ENCODE measurements around the gene SYCP3.

The SYCP3 gene

DNA sequence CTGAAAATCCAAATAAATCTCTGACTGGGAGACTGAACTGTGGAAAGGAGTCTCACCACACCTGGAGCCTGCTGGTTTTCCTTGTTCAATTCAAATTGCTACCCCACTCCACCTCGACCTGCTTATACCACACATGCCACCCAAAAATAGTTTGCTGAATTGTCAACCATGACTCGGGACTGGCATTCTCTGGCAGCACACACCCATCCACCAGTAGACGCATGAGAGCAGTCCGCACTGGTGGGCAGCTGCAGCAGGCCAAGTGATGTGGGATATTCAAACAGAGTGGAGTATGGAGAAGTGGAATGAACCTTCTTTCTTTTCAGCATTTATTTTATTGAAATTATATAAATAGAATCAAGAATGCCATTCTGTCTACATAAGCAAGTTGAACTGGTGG, 38.7 kb upstream of the SYCP3 start:
- no peaks in the 10 kb centered on the region for H3K9me3 ChIP-seq (ENCODE audit: control insufficient read depth, insufficient read depth, low read length)
- peaks cover 2% of the 10 kb centered on the region for H3K4me1 ChIP-seq (ENCODE audit: control insufficient read depth, insufficient read depth, low read length)
- H3K4me3 ChIP-seq (ENCODE audit: low read length) = no peak overlapping the region
- H3K36me3 ChIP-seq (ENCODE audit: control insufficient read depth, insufficient read depth, low read length) = 0 out of 2 replicates have a peak, but pooled peaks cover 2% of the 10 kb centered on the region
- DNase-seq (ENCODE audit: low read depth, low spot score) = no peak
- no CpG with 5 or more reads among the region's 4 CpGs for WGBS (ENCODE audit: insufficient coverage, insufficient read length)
- H3K27me3 ChIP-seq (ENCODE audit: control insufficient read depth, insufficient read depth, low read length) = no peaks in the 10 kb centered on the region
- no peak overlapping the region for H3K27ac ChIP-seq (ENCODE audit: low read length)

DNA sequence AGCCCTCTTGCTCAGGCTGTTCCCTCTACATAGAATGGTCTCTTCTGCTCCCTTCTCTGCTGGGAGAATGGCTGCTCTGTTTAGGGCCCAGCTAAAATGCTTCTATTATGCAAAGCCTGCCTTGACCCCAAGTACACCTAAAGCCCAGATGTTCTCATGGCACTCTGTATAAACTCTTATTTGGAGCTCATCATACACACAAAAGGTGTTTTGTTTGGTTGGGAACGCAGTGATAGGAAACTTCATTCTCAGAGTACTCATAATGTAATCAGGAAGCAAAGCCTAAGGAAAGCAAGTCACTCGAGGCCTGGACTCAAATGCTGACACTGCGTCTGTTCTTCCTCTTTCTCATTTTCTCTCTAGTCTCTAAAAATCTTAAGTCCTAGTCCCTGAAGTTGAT, 38.2 kb upstream of the SYCP3 start:
- Histone ChIP-seq H3K9me3 (ENCODE audit: control insufficient read depth, insufficient read depth, low read length) (no peaks in the 10 kb centered on the region), H3K4me1 (ENCODE audit: control insufficient read depth, insufficient read depth, low read length) (no peaks in the 10 kb centered on the region), H3K27ac (ENCODE audit: low read length) (no peak overlapping the region), H3K36me3 (ENCODE audit: control insufficient read depth, insufficient read depth, low read length) (0 out of 2 replicates have a peak, but pooled peaks cover 2% of the 10 kb centered on the region), H3K4me3 (ENCODE audit: low read length) (no peak overlapping the region), H3K27me3 (ENCODE audit: control insufficient read depth, insufficient read depth, low read length) (no peaks in the 10 kb centered on the region)
- no peak for DNase-seq (ENCODE audit: low read depth, low spot score)
- no CpG with 5 or more reads among the region's 3 CpGs for WGBS (ENCODE audit: insufficient coverage, insufficient read length)

GRCh38 chr12:101775816-101776215, 36.6 kb upstream of the SYCP3 start:
- H3K4me1 ChIP-seq (ENCODE audit: control insufficient read depth, insufficient read depth, low read length) = no peaks in the 10 kb centered on the region
- no peak for DNase-seq (ENCODE audit: low read depth, low spot score)
- peaks cover 2% of the 10 kb centered on the region; the same call in 1 of the 2 replicates for H3K36me3 ChIP-seq (ENCODE audit: control insufficient read depth, insufficient read depth, low read length)
- H3K4me3 ChIP-seq (ENCODE audit: low read length) = no peak overlapping the region
- no peaks in the 10 kb centered on the region for H3K27me3 ChIP-seq (ENCODE audit: control insufficient read depth, insufficient read depth, low read length)
- H3K27ac ChIP-seq (ENCODE audit: low read length) = no peak overlapping the region
- no peaks in the 10 kb centered on the region for H3K9me3 ChIP-seq (ENCODE audit: control insufficient read depth, insufficient read depth, low read length)
- no CpG with 5 or more reads among the region's 2 CpGs for WGBS (ENCODE audit: insufficient coverage, insufficient read length)

DNA sequence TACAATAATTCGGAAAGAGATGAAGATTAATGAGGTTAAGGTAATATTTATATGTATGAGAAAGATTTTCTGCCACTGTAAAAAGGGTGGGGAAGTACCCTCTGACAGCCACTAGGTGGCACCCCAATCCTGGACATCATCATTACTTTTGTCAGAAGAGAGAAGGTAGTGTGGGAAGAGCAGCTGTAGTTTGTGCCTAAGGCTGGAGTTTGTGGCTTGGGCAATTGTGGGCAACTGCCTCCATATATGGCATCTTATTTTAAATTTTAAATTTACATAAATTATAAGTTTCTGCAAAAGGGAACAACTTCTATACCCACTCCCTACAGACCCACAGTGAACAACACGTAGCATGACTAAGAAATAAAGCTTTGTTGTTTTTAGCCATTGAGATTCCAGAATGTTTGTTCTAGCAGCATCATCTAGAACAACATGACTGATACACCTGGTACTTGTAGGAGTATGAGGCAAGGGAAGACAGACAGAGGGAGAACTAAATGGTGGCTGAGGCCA, 34.4 kb upstream of the SYCP3 start:
- H3K9me3 ChIP-seq (ENCODE audit: control insufficient read depth, insufficient read depth, low read length) = no peaks in the 10 kb centered on the region
- H3K27ac ChIP-seq (ENCODE audit: low read length) = no peak overlapping the region
- H3K36me3 ChIP-seq (ENCODE audit: control insufficient read depth, insufficient read depth, low read length) = peaks cover 8% of the 10 kb centered on the region; the same call in 1 of the 2 replicates
- no peaks in the 10 kb centered on the region for H3K27me3 ChIP-seq (ENCODE audit: control insufficient read depth, insufficient read depth, low read length)
- H3K4me3 ChIP-seq (ENCODE audit: low read length) = no peak overlapping the region
- WGBS (ENCODE audit: insufficient coverage, insufficient read length) = 100% methylated on average over 1 of the region's 2 CpGs
- DNase-seq (ENCODE audit: low read depth, low spot score) = peak; percentile 47
- no peaks in the 10 kb centered on the region for H3K4me1 ChIP-seq (ENCODE audit: control insufficient read depth, insufficient read depth, low read length)

- peaks cover 8% of the 10 kb centered on the region; the same call in 1 of the 2 replicates for H3K36me3 ChIP-seq (ENCODE audit: control insufficient read depth, insufficient read depth, low read length)
- no peak overlapping the region for H3K27ac ChIP-seq (ENCODE audit: low read length)
- WGBS (ENCODE audit: insufficient coverage, insufficient read length) = no CpG with 5 or more reads among the region's 5 CpGs
Measured at GRCh38 chr12:101772012-101772775, 32.9 kb upstream of the SYCP3 start.

GRCh38 chr12:101769865-101770264, 30.6 kb upstream of the SYCP3 start:
- DNase-seq (ENCODE audit: low read depth, low spot score) = no peak
- H3K4me1 ChIP-seq (ENCODE audit: control insufficient read depth, insufficient read depth, low read length) = no peaks in the 10 kb centered on the region
- H3K36me3 ChIP-seq (ENCODE audit: control insufficient read depth, insufficient read depth, low read length) = peaks cover 6% of the 10 kb centered on the region; the same call in 1 of the 2 replicates
- H3K4me3 ChIP-seq (ENCODE audit: low read length) = no peak overlapping the region
- WGBS (ENCODE audit: insufficient coverage, insufficient read length) = no CpG with 5 or more reads among the region's 5 CpGs
- H3K27ac ChIP-seq (ENCODE audit: low read length) = no peak overlapping the region
- no peaks in the 10 kb centered on the region for H3K27me3 ChIP-seq (ENCODE audit: control insufficient read depth, insufficient read depth, low read length)
- no peaks in the 10 kb centered on the region for H3K9me3 ChIP-seq (ENCODE audit: control insufficient read depth, insufficient read depth, low read length)

More at GRCh38 chr12:101772012-101772775, 32.9 kb upstream of the SYCP3 start:
- no peaks in the 10 kb centered on the region for H3K9me3 ChIP-seq (ENCODE audit: control insufficient read depth, insufficient read depth, low read length)
- no peak for DNase-seq (ENCODE audit: low read depth, low spot score)
- no peaks in the 10 kb centered on the region for H3K27me3 ChIP-seq (ENCODE audit: control insufficient read depth, insufficient read depth, low read length)
- H3K4me3 ChIP-seq (ENCODE audit: low read length) = no peak overlapping the region
- H3K4me1 ChIP-seq (ENCODE audit: control insufficient read depth, insufficient read depth, low read length) = no peaks in the 10 kb centered on the region

GRCh38 chr12:101768781-101769180, 29.5 kb upstream of the SYCP3 start:
- Histone ChIP-seq H3K9me3 (ENCODE audit: control insufficient read depth, insufficient read depth, low read length) (no peaks in the 10 kb centered on the region), H3K4me3 (ENCODE audit: low read length) (no peak overlapping the region), H3K36me3 (ENCODE audit: control insufficient read depth, insufficient read depth, low read length) (peaks cover 6% of the 10 kb centered on the region; the same call in 1 of the 2 replicates), H3K27ac (ENCODE audit: low read length) (no peak overlapping the region), H3K4me1 (ENCODE audit: control insufficient read depth, insufficient read depth, low read length) (no peaks in the 10 kb centered on the region), H3K27me3 (ENCODE audit: control insufficient read depth, insufficient read depth, low read length) (no peaks in the 10 kb centered on the region)
- no peak for DNase-seq (ENCODE audit: low read depth, low spot score)
- WGBS (ENCODE audit: insufficient coverage, insufficient read length) = no CpG with 5 or more reads among the region's 2 CpGs

- H3K36me3 ChIP-seq (ENCODE audit: control insufficient read depth, insufficient read depth, low read length) = peaks cover 6% of the 10 kb centered on the region; the same call in 1 of the 2 replicates
- no peaks in the 10 kb centered on the region for H3K27me3 ChIP-seq (ENCODE audit: control insufficient read depth, insufficient read depth, low read length)
- DNase-seq (ENCODE audit: low read depth, low spot score) = no peak
- H3K27ac ChIP-seq (ENCODE audit: low read length) = no peak overlapping the region
- WGBS (ENCODE audit: insufficient coverage, insufficient read length) = no CpG with 5 or more reads among the region's 1 CpG
- H3K4me3 ChIP-seq (ENCODE audit: low read length) = no peak overlapping the region
- no peaks in the 10 kb centered on the region for H3K4me1 ChIP-seq (ENCODE audit: control insufficient read depth, insufficient read depth, low read length)
- H3K9me3 ChIP-seq (ENCODE audit: control insufficient read depth, insufficient read depth, low read length) = no peaks in the 10 kb centered on the region
Measured at GRCh38 chr12:101767537-101767936, 28.3 kb upstream of the SYCP3 start.

GRCh38 chr12:101764051-101764792, 25.0 kb upstream of the SYCP3 start:
- peaks cover 2% of the 10 kb centered on the region; the same call in 1 of the 2 replicates for H3K36me3 ChIP-seq (ENCODE audit: control insufficient read depth, insufficient read depth, low read length)
- H3K4me3 ChIP-seq (ENCODE audit: low read length) = no peak overlapping the region
- no peaks in the 10 kb centered on the region for H3K9me3 ChIP-seq (ENCODE audit: control insufficient read depth, insufficient read depth, low read length)
- no peaks in the 10 kb centered on the region for H3K27me3 ChIP-seq (ENCODE audit: control insufficient read depth, insufficient read depth, low read length)
- no CpG with 5 or more reads among the region's 5 CpGs for WGBS (ENCODE audit: insufficient coverage, insufficient read length)
- H3K27ac ChIP-seq (ENCODE audit: low read length) = no peak overlapping the region
- H3K4me1 ChIP-seq (ENCODE audit: control insufficient read depth, insufficient read depth, low read length) = no peaks in the 10 kb centered on the region; the same call in 1 of the 2 replicates
- DNase-seq (ENCODE audit: low read depth, low spot score) = no peak

- WGBS (ENCODE audit: insufficient coverage, insufficient read length) = no CpG with 5 or more reads among the region's 6 CpGs
- no peak for DNase-seq (ENCODE audit: low read depth, low spot score)
- H3K27me3 ChIP-seq (ENCODE audit: control insufficient read depth, insufficient read depth, low read length) = no peaks in the 10 kb centered on the region
Measured at GRCh38 chr12:101763246-101763931, 24.1 kb upstream of the SYCP3 start.

More at GRCh38 chr12:101763246-101763931, 24.1 kb upstream of the SYCP3 start:
- no peak overlapping the region for H3K27ac ChIP-seq (ENCODE audit: low read length)
- peaks cover 2% of the 10 kb centered on the region; the same call in 1 of the 2 replicates for H3K36me3 ChIP-seq (ENCODE audit: control insufficient read depth, insufficient read depth, low read length)
- no peak overlapping the region for H3K4me3 ChIP-seq (ENCODE audit: low read length)
- no peaks in the 10 kb centered on the region for H3K9me3 ChIP-seq (ENCODE audit: control insufficient read depth, insufficient read depth, low read length)
- no peaks in the 10 kb centered on the region; the same call in 1 of the 2 replicates for H3K4me1 ChIP-seq (ENCODE audit: control insufficient read depth, insufficient read depth, low read length)
